GM18951 (cell line): ENCODE data around the gene WDR48.

Source experiments
- POLR2A ChIP-seq: IDR thresholded peaks from 4 replicates; pipeline ENCODE4 v1.6.1; 2011; ENCODE audit warnings: mild to moderate bottlenecking; ENCODE audit not compliant: insufficient read length, insufficient read depth; ENCODE audit errors: extremely low read depth
- in situ Hi-C: fragments of 300-500 bp; cut with MboI; formaldehyde crosslinking; loops from one replicate; pipeline ENCODE4 v1.12.0; 2022; ENCODE audit warnings: low sequenced_read_pairs, mixed read lengths, inconsistent platforms; ENCODE audit not compliant: unreplicated experiment

WDR48 gene

GRCh38 chr3:39082666-39083313 is 31.0 kb downstream of the WDR48 start:
- no peak for TF ChIP-seq POLR2A
- in situ Hi-C loops, result no loop called here

GRCh38 chr3:39086144-39086543 is 34.3 kb downstream of the WDR48 start:
- no peak for TF ChIP-seq POLR2A
- in situ Hi-C loops, result no loop called here

- in situ Hi-C loops, result no loop called here
- no peak for TF ChIP-seq POLR2A
Observed at GRCh38 chr3:39088456-39088855, 36.6 kb downstream of the WDR48 start.

GRCh38 chr3:39088889-39089288 is 37.1 kb downstream of the WDR48 start:
- in situ Hi-C loops, result no loop called here
- no peak for TF ChIP-seq POLR2A

GRCh38 chr3:39090922-39091321 is 39.1 kb downstream of the WDR48 start:
- in situ Hi-C loops, result no loop called here
- TF ChIP-seq POLR2A, result no peak

- in situ Hi-C loops, result no loop called here
- TF ChIP-seq POLR2A, result no peak
Observed at GRCh38 chr3:39094851-39095677, 43.2 kb downstream of the WDR48 start.

- in situ Hi-C loops, result no loop called here
- TF ChIP-seq POLR2A, result no peak
Observed at GRCh38 chr3:39095778-39096177, 44.0 kb downstream of the WDR48 start.

- in situ Hi-C loops, result no loop called here
Observed at GRCh38 chr3:39096775-39097174, 45.0 kb downstream of the WDR48 start.

GRCh38 chr3:39097716-39098472 is 46.1 kb downstream of the WDR48 start:
- in situ Hi-C loops, result no loop called here
- no peak for TF ChIP-seq POLR2A

More at GRCh38 chr3:39096775-39097174, 45.0 kb downstream of the WDR48 start:
- TF ChIP-seq POLR2A, result no peak

GRCh38 chr3:39098473-39099000 is 46.7 kb downstream of the WDR48 start:
- in situ Hi-C loops, result no loop called here

GRCh38 chr3:39099242-39099641 is 47.4 kb downstream of the WDR48 start:
- no peak for TF ChIP-seq POLR2A
- in situ Hi-C loops, result no loop called here

More at GRCh38 chr3:39098473-39099000, 46.7 kb downstream of the WDR48 start:
- TF ChIP-seq POLR2A, result no peak

GRCh38 chr3:39099738-39100499 is 48.1 kb downstream of the WDR48 start:
- TF ChIP-seq POLR2A, result no peak
- in situ Hi-C loops, result no loop called here
